K562 (cell line): ENCODE results near the gene ARHGEF18. TPM values are rescaled to one million over a fixed set of nuclear protein-coding genes. Genes with fewer than 3 reads are reported as not detected.
A peak's percentile ranks its signal among the peaks of the same experiment; 100 is the strongest.

Source experiments
- BCOR ChIP-seq: fragments of 450-650 bp; IDR thresholded peaks from 2 replicates; pipeline ENCODE4 v1.6.1; 2016
- CBX2 ChIP-seq: fragments of 200-600 bp; sonication (generic); IDR thresholded peaks from one replicate; pipeline ENCODE4 v1.6.1; 2012; ENCODE audit warnings: mild to moderate bottlenecking, low read length, inconsistent platforms; ENCODE audit not compliant: insufficient read depth, poor library complexity, severe bottlenecking
- CHCHD3 ChIP-seq: fragments of 250-450 bp; sonication (Bioruptor Pico); IDR thresholded peaks from 2 replicates; pipeline ENCODE4 v2.1.2; 2022; ENCODE audit warnings: mild to moderate bottlenecking
- CREB5 ChIP-seq: fragments of 250-450 bp; sonication (Bioruptor Pico); IDR thresholded peaks from 2 replicates; pipeline ENCODE4 v1.5.0; 2020; ENCODE audit warnings: mild to moderate bottlenecking
- CTCF ChIP-seq, 3 experiments: IDR thresholded peaks in 2 of 3; conservative IDR thresholded peaks in 1 of 3; 2 replicates each; pipeline ENCODE4 v1.5.1; 2011 to 2012; ENCODE audit warnings: low read length in 3 of 3, mild to moderate bottlenecking in 3 of 3, control low read depth in 2 of 3, improper control_type of control experiment in 1 of 3, inconsistent platforms in 1 of 3, low read depth in 1 of 3, mixed read lengths in 1 of 3, moderate library complexity in 1 of 3; ENCODE audit not compliant: insufficient read depth in 2 of 3
- DPF2 ChIP-seq: fragments of 450-650 bp; IDR thresholded peaks from 2 replicates; pipeline ENCODE4 v1.6.1; 2016
- ESRRB ChIP-seq: fragments of 250-450 bp; sonication (Bioruptor Pico); IDR thresholded peaks from 2 replicates; pipeline ENCODE4 v1.5.0; 2020; ENCODE audit warnings: mild to moderate bottlenecking, moderate library complexity, borderline replicate concordance
- ETS1 ChIP-seq: conservative IDR thresholded peaks from 2 replicates; pipeline ENCODE4 v1.6.1; 2011; ENCODE audit warnings: low read depth, mild to moderate bottlenecking, low read length; ENCODE audit not compliant: control insufficient read depth
- HDAC6 ChIP-seq: IDR thresholded peaks from 2 replicates; pipeline ENCODE4 v1.6.1; 2012; ENCODE audit warnings: low read depth, mild to moderate bottlenecking, control low read depth, inconsistent platforms, low read length, moderate library complexity
- KDM1A ChIP-seq, 2 experiments: fragments of 450-650 bp; IDR thresholded peaks; 2 replicates each; pipeline ENCODE4 v1.6.1; 2016; ENCODE audit warnings: mild to moderate bottlenecking in 2 of 2
- MAFK ChIP-seq: IDR thresholded peaks from 2 replicates; pipeline ENCODE4 v1.6.1; 2011; ENCODE audit warnings: low read length, improper control_type of control experiment
- NBN ChIP-seq: fragments of 450-650 bp; IDR thresholded peaks from 2 replicates; pipeline ENCODE4 v1.6.1; 2016; ENCODE audit warnings: low read depth, mild to moderate bottlenecking
- SMC3 ChIP-seq: conservative IDR thresholded peaks from 2 replicates; pipeline ENCODE4 v1.6.1; 2011; ENCODE audit warnings: low read depth, low read length, improper control_type of control experiment; ENCODE audit not compliant: insufficient read depth
- SPI1 ChIP-seq: IDR thresholded peaks from 2 replicates; pipeline ENCODE4 v1.6.1; 2011; ENCODE audit warnings: low read depth, low read length, control low read depth, borderline replicate concordance
- SUPT5H ChIP-seq: fragments of 450-650 bp; IDR thresholded peaks from 2 replicates; pipeline ENCODE4 v1.6.1; 2016
- TBL1XR1 ChIP-seq, 2 experiments: IDR thresholded peaks; 2 replicates each; pipeline ENCODE4 v1.6.1; 2012; ENCODE audit warnings: improper control_type of control experiment in 2 of 2, low read length in 2 of 2, mild to moderate bottlenecking in 1 of 2
- ZNF444 ChIP-seq: fragments of 250-450 bp; sonication (Bioruptor Pico); IDR thresholded peaks from 2 replicates; pipeline ENCODE4 v1.4.0; 2020; ENCODE audit warnings: mild to moderate bottlenecking, moderate library complexity
- polyA plus RNA-seq, 8 experiments: library from polyadenylated mRNA; depleted of rRNA in 4 of 8; stranded (reverse) in 5 of 8; unstranded in 3 of 8; fragments of >200 nt; fragmentation: Nextera tagmentation in 2 of 8; fragmentation: Illumina TruSeq in 1 of 8; extraction: Ambion mirVana in 2 of 8; extraction: Trizol in 1 of 8; gene quantifications; 2 replicates each; pipeline versions ENCODE4 v1.2.1 to v1.2.3, GENCODE V29; 2011 to 2014; ENCODE audit warnings: inconsistent platforms in 1 of 8, missing spikeins in 1 of 8
- total RNA-seq, 7 experiments: library from RNA; depleted of rRNA in 6 of 7; stranded (reverse); fragments of >200 nt in 6 of 7; fragmentation: Illumina TruSeq in 2 of 7; extraction: Trizol in 2 of 7; gene quantifications; 2 replicates each; pipeline versions ENCODE4 v1.2.1 to v1.2.3, GENCODE V29; 2011 to 2021; ENCODE audit warnings: low replicate concordance in 1 of 7
- TF ChIP-seq, protein P1 (sequence below): fragments of 450-650 bp; formaldehyde crosslinking; IDR thresholded peaks from 2 replicates; pipeline ENCODE4 v1.4.0; 2022; ENCODE audit warnings: missing genetic modification characterization
- TF ChIP-seq, protein P2 (sequence below): fragments of 150-350 bp; conservative IDR thresholded peaks from 2 replicates; pipeline ENCODE4 v1.6.1; 2014; ENCODE audit warnings: low read length
- TF ChIP-seq, protein P3 (sequence below): sonication (generic); formaldehyde crosslinking; IDR thresholded peaks from 2 replicates; pipeline ENCODE4 v1.9.0; 2022; ENCODE audit warnings: mild to moderate bottlenecking, missing genetic modification reagents

The ARHGEF18 gene
- total and polyA plus RNA-seq, 9 of the 15 experiments (the other 6 are each of a cell fraction or from before 2014, with no cell fraction given), result 0.04 to 16.5 (median 4.5) TPM

GRCh38 chr19:7366701-7367420 lies 18.1 kb downstream of the ARHGEF18 start (continued):
- TF ChIP-seq TBL1XR1 (IDR thresholded peaks at IDR 0.05; ENCODE audit: low read length in 2 of 2) (no peak), DPF2 (no peak), ESRRB (CRISPR knock-in tag) (no peak), BCOR (peak; percentile 76), KDM1A (IDR thresholded peaks at IDR 0.05) (peak in 1 of 2 experiments; percentile 28; a peak in 2 of 4 replicates), SUPT5H (no peak), NBN (no peak), MAFK (no peak), SMC3 (0 out of 2 replicates have a peak, but pooled peaks have one; percentile 32), CREB5 (no peak), ETS1 (no peak), CTCF (IDR thresholded peaks at IDR 0.05 in 2 of 3, conservative IDR thresholded peaks at IDR 0.05 in 1 of 3; ENCODE audit: insufficient read depth in 2 of 3, low read depth in 1 of 3, low read length in 3 of 3) (peak; percentile 45 to 69 (median 57)), SPI1 (no peak), CHCHD3 (no peak), CBX2 (no peak), HDAC6 (no peak), ZNF444 (no peak)
- TF ChIP-seq, protein P1, sequence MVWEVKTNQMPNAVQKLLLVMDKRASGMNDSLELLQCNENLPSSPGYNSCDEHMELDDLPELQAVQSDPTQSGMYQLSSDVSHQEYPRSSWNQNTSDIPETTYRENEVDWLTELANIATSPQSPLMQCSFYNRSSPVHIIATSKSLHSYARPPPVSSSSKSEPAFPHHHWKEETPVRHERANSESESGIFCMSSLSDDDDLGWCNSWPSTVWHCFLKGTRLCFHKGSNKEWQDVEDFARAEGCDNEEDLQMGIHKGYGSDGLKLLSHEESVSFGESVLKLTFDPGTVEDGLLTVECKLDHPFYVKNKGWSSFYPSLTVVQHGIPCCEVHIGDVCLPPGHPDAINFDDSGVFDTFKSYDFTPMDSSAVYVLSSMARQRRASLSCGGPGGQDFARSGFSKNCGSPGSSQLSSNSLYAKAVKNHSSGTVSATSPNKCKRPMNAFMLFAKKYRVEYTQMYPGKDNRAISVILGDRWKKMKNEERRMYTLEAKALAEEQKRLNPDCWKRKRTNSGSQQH (CRISPR knock-in tag), result no peak
- TF ChIP-seq, protein P2, sequence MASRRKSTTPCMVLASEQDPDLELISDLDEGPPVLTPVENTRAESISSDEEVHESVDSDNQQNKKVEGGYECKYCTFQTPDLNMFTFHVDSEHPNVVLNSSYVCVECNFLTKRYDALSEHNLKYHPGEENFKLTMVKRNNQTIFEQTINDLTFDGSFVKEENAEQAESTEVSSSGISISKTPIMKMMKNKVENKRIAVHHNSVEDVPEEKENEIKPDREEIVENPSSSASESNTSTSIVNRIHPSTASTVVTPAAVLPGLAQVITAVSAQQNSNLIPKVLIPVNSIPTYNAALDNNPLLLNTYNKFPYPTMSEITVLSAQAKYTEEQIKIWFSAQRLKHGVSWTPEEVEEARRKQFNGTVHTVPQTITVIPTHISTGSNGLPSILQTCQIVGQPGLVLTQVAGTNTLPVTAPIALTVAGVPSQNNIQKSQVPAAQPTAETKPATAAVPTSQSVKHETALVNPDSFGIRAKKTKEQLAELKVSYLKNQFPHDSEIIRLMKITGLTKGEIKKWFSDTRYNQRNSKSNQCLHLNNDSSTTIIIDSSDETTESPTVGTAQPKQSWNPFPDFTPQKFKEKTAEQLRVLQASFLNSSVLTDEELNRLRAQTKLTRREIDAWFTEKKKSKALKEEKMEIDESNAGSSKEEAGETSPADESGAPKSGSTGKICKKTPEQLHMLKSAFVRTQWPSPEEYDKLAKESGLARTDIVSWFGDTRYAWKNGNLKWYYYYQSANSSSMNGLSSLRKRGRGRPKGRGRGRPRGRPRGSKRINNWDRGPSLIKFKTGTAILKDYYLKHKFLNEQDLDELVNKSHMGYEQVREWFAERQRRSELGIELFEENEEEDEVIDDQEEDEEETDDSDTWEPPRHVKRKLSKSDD, result no peak
- TF ChIP-seq, protein P3, sequence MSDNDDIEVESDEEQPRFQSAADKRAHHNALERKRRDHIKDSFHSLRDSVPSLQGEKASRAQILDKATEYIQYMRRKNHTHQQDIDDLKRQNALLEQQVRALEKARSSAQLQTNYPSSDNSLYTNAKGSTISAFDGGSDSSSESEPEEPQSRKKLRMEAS (CRISPR knock-in tag), result no peak
